Measurements from ENCODE around the gene MAT1A.

DNA sequence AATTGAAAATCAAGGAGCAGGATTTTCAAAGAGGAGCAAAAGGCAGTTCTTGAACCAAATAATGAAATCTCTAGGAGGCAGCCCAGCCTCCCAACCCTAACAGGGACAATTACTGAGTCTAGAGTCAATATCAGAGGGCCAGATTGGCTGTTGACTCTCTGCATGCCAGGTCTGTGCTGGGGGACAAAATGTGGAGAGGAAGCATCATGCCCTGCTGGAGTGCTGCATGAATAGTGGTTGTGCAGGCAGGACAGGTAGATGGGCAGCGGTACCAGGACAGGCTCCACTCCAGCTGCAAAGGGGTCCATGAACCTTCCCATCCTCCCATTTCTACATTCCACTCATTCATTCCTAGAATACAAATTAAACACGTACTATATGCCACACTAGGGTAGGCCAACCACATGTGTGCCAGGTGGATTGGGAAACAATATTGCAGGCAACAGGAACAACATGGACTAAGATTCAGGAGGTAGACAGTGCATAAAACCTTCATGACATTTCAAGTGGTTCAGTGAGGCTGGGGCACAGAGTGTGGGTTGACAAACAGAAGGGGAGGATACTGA lies 30.4 kb upstream of the MAT1A start:
- TF ChIP-seq ZNF792 (tag by site-specific recombination; IDR thresholded peaks at IDR 0.05), result no peak
- no peak for TF ChIP-seq ZNF530 (tag by site-specific recombination; IDR thresholded peaks at IDR 0.05; ENCODE audit: low read depth)
- TF ChIP-seq ELK4 (IDR thresholded peaks at IDR 0.05; ENCODE audit: borderline replicate concordance, low read depth, low read length), result no peak
- no peak for TF ChIP-seq CTCF (tag by site-specific recombination; IDR thresholded peaks at IDR 0.05)

Data from HEK293 (cell line).